Thymus (tissue), 11 donors: ENCODE data around the gene CPNE4. TPM values are rescaled to one million over a fixed set of nuclear protein-coding genes. Genes with fewer than 3 reads are reported as not detected.
"Not testable (repeated sequence)": the region's sequence is repeated elsewhere in the genome, so short reads cannot be mapped to it uniquely, and the experiment has no call there.

Source experiments
- DNase-seq, 9 donors: peaks; one replicate each; pipeline ENCODE4 v3.0.0-alpha.2; 2013; ENCODE audit warnings: low spot score in 9 of 9, low read depth in 6 of 9, missing footprints in 1 of 9
- H3K27ac ChIP-seq, 2 donors: one replicate each; pipeline ENCODE4 v1.5.1; 2013; ENCODE audit warnings: control low read depth in 1 of 2, low read depth in 1 of 2, low read length in 1 of 2, mild to moderate bottlenecking in 1 of 2, moderate library complexity in 1 of 2
- H3K27me3 ChIP-seq, 2 donors: one replicate each; pipeline ENCODE4 v1.5.1; 2013; ENCODE audit warnings: low read length in 1 of 2; ENCODE audit not compliant: control insufficient read depth in 2 of 2, insufficient read depth in 1 of 2
- H3K36me3 ChIP-seq, 2 donors: one replicate each; pipeline ENCODE4 v1.5.1; 2013; ENCODE audit warnings: low read length in 1 of 2, mild to moderate bottlenecking in 1 of 2, moderate library complexity in 1 of 2; ENCODE audit not compliant: control insufficient read depth in 2 of 2, insufficient read depth in 2 of 2
- H3K4me1 ChIP-seq, 2 donors: one replicate each; pipeline ENCODE4 v1.5.1; 2013; ENCODE audit warnings: low read length in 2 of 2; ENCODE audit not compliant: control insufficient read depth in 2 of 2, insufficient read depth in 2 of 2
- H3K4me3 ChIP-seq, 2 donors: one replicate each; pipeline ENCODE4 v1.5.1; 2013; ENCODE audit warnings: low read length in 2 of 2, control low read depth in 1 of 2, mild to moderate bottlenecking in 1 of 2
- H3K9me3 ChIP-seq, 2 donors: one replicate each; pipeline ENCODE4 v1.5.1; 2013; ENCODE audit warnings: low read length in 1 of 2, mild to moderate bottlenecking in 1 of 2; ENCODE audit not compliant: control insufficient read depth in 2 of 2, insufficient read depth in 1 of 2
- WGBS: extraction: QIAGEN DNeasy Blood & Tissue Kit; methylation state at CpG from one replicate; pipeline ENCODE4 v1.1.7; 2013; 5-methylcytosine and 5-hydroxymethylcytosine counted together
- polyA plus RNA-seq: library from polyadenylated mRNA; stranded (reverse); fragments of 200-250 nt; gene quantifications from one replicate; pipeline ENCODE4 v1.2.3, GENCODE V29; 2013
- total RNA-seq: library from RNA; stranded (reverse); fragments of 120-200 nt; gene quantifications from one replicate; pipeline ENCODE4 v1.2.4, GENCODE V29; 2013
- donor health status: healthy.

CPNE4 gene
- total and polyA plus RNA-seq, 2 donors, result 0.33 to 0.89 TPM

DNA sequence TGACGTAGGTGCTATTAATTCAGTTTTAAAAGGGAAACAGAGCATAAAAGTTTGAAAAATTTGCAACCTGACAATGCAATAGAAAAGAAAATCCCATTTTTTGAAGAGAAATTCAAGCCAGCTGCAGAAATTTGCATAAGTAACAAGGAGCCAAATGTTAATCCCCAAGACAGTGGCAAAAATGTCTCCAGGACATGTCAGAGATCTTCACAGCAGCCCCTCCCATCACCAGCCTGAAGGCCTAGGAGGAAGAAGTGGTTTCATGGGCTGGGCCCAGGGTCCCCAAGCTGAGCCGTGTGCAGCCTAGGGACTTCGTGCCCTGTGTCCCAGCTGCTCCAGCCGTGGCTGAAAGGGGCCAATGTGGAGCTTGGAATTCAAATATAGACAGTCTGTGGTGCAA is 148.9 kb downstream of the CPNE4 start:
- DNase-seq, H3K4me3 ChIP-seq, H3K36me3 ChIP-seq, H3K4me1 ChIP-seq, H3K9me3 ChIP-seq, H3K27ac ChIP-seq, H3K27me3 ChIP-seq: not testable (repeated sequence)
- 77% methylated on average over 4 of the region's 4 CpGs for WGBS

GRCh38 chr3:131883711-131884407 is 151.0 kb downstream of the CPNE4 start:
- WGBS, result 68% methylated on average over 2 of the region's 2 CpGs
- H3K4me3 ChIP-seq, result no peak overlapping the region
- no peaks in the 10 kb centered on the region for H3K27me3 ChIP-seq
- no peaks in the 10 kb centered on the region for H3K9me3 ChIP-seq
- H3K36me3 ChIP-seq, result no peaks in the 10 kb centered on the region
- no peaks in the 10 kb centered on the region for H3K4me1 ChIP-seq
- H3K27ac ChIP-seq, result no peak overlapping the region
- DNase-seq, result no peak

DNA sequence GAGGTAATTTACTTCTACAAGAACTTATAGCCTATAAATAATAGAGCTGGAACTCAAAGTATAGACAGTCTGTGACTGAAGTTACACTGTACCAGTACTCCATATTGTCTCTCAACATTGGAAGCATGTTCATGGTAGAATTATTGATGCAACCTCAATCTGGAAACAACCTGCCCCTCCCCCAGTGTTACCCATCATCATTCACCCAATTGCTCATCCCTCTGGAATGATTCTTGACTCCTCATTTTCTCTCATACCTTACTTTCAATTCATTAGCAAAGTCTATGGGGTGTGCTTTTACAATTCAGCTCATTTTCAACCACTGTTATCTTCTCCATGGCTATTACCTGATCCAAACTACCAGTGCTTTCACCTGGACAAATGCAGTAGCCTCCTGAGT is 151.7 kb downstream of the CPNE4 start:
- no peak overlapping the region for H3K27ac ChIP-seq

DNA sequence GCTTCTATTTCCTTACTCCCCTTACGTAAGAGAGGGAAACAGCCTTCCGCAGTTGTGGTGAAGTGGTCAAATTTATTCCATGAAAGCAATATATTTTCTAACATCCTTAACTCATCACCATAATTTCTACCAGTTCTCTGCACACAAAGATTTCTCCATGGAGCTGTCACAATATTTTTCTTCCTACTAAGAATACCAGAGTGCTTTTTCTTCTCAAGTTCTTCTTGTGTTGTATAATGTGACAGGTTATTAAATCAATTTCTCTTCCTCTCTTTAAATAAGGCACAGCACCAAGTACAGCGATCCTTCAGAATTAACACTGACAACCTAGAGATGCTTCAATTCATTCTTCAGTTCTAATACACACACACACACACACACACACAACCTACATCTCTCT is 153.0 kb downstream of the CPNE4 start:
- H3K4me1 ChIP-seq, result no peaks in the 10 kb centered on the region
- WGBS, result 49% methylated on average over 3 of the region's 3 CpGs
- DNase-seq, result no peak
- H3K27ac ChIP-seq, result no peak overlapping the region
- H3K4me3 ChIP-seq, result no peak overlapping the region
- H3K9me3 ChIP-seq, result no peaks in the 10 kb centered on the region
- H3K36me3 ChIP-seq, result no peaks in the 10 kb centered on the region
- H3K27me3 ChIP-seq, result no peaks in the 10 kb centered on the region

More for the DNA sequence above, 151.7 kb downstream of the CPNE4 start:
- no peaks in the 10 kb centered on the region for H3K36me3 ChIP-seq
- no peak for DNase-seq
- H3K4me1 ChIP-seq, result no peaks in the 10 kb centered on the region
- no peaks in the 10 kb centered on the region for H3K9me3 ChIP-seq
- H3K27me3 ChIP-seq, result no peaks in the 10 kb centered on the region
- no peak overlapping the region for H3K4me3 ChIP-seq

GRCh38 chr3:131880948-131881347 is 153.9 kb downstream of the CPNE4 start:
- 89% methylated on average over 2 of the region's 2 CpGs for WGBS
- no peak overlapping the region for H3K27ac ChIP-seq
- H3K27me3 ChIP-seq, result no peaks in the 10 kb centered on the region
- no peak overlapping the region for H3K4me3 ChIP-seq
- no peak for DNase-seq
- H3K36me3 ChIP-seq, result no peaks in the 10 kb centered on the region
- H3K4me1 ChIP-seq, result no peaks in the 10 kb centered on the region
- no peaks in the 10 kb centered on the region for H3K9me3 ChIP-seq

DNA sequence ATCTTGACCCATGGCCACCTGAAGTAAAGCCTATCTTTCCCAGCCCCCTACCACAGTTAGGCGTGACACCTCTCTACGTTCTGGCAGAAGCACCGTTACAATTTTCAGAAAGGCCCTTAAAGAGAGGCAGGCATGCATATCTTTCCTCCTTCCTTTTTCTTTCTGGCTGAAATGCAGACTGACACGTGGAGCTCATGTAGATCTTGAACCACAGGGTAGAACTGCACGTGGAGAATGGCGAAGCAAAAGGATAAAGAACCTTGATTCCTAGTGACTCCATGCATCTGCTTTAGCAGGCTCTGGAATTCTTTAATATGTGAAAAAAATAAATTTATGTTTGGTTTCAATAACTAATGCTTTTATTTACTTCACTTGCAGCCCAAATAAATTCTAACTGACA is 166.6 kb downstream of the CPNE4 start:
- WGBS, result 75% methylated on average over 6 of the region's 6 CpGs
- no peaks in the 10 kb centered on the region for H3K36me3 ChIP-seq

DNA sequence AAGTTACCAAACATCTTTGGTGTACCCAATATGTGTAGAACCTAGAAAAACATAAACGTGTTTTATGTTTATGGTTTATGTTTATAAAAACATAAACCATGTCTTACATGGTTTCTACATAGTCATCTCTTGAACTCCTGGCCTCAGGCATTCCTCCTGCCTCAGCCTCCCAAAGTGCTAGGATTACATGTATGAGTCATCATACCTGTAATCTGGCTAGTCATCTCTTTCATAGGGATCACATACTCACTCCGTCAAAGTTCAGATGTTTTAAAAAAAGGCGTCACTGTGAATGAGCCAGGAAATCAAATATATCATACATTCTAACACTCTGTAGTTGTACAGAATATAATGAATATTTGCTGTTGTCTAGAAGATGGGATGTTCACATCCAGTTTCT is 178.6 kb downstream of the CPNE4 start:
- Histone ChIP-seq H3K27ac (no peak overlapping the region), H3K27me3 (no peaks in the 10 kb centered on the region), H3K36me3 (no peaks in the 10 kb centered on the region), H3K4me3 (no peak overlapping the region), H3K4me1 (no peaks in the 10 kb centered on the region), H3K9me3 (no peaks in the 10 kb centered on the region)
- 93% methylated on average over 3 of the region's 3 CpGs for WGBS
- no peak for DNase-seq

More for the DNA sequence above, 166.6 kb downstream of the CPNE4 start:
- DNase-seq, result no peak
- Histone ChIP-seq H3K9me3 (no peaks in the 10 kb centered on the region), H3K4me3 (no peak overlapping the region), H3K27me3 (no peaks in the 10 kb centered on the region), H3K4me1 (no peaks in the 10 kb centered on the region), H3K27ac (no peak overlapping the region)

GRCh38 chr3:131850223-131850622 is 184.6 kb downstream of the CPNE4 start:
- 95% methylated on average over 3 of the region's 3 CpGs for WGBS
- Histone ChIP-seq H3K4me3 (no peak overlapping the region), H3K27me3 (no peaks in the 10 kb centered on the region), H3K27ac (no peak overlapping the region), H3K4me1 (no peaks in the 10 kb centered on the region), H3K9me3 (no peaks in the 10 kb centered on the region), H3K36me3 (no peaks in the 10 kb centered on the region)
- no peak for DNase-seq

GRCh38 chr3:131849616-131850015 is 185.2 kb downstream of the CPNE4 start:
- Histone ChIP-seq H3K27ac (no peak overlapping the region), H3K9me3 (no peaks in the 10 kb centered on the region), H3K4me1 (no peaks in the 10 kb centered on the region), H3K4me3 (no peak overlapping the region), H3K27me3 (no peaks in the 10 kb centered on the region), H3K36me3 (no peaks in the 10 kb centered on the region)
- WGBS, result 97% methylated on average over 2 of the region's 2 CpGs
- DNase-seq, result no peak
